Endodermal cell (in vitro differentiated cells): ENCODE measurements around the gene HYAL2. TPM values are rescaled to one million over a fixed set of nuclear protein-coding genes. Genes with fewer than 3 reads are reported as not detected.

Experiments
- DNase-seq: peaks from one replicate; pipeline ENCODE4 v3.0.0-alpha.2; 2017
- H3K27ac ChIP-seq: 2 replicates; pipeline ENCODE4 v1.5.1; 2013; ENCODE audit warnings: mild to moderate bottlenecking, low read depth, low read length, moderate library complexity
- H3K27me3 ChIP-seq: 2 replicates; pipeline ENCODE4 v1.6.1; 2013; ENCODE audit warnings: mild to moderate bottlenecking, low read length, moderate library complexity; ENCODE audit not compliant: insufficient read depth, control insufficient read depth, poor library complexity, severe bottlenecking
- H3K36me3 ChIP-seq: 2 replicates; pipeline ENCODE4 v1.7.0; 2013; ENCODE audit warnings: mild to moderate bottlenecking, low read length, moderate library complexity; ENCODE audit not compliant: control insufficient read depth, insufficient read depth
- H3K4me1 ChIP-seq: one replicate; pipeline ENCODE4 v1.7.0; 2013; ENCODE audit warnings: low read length; ENCODE audit not compliant: control insufficient read depth, insufficient read depth
- H3K4me3 ChIP-seq: 2 replicates; pipeline ENCODE4 v1.5.1; 2013; ENCODE audit warnings: mild to moderate bottlenecking, low read length, moderate library complexity
- H3K9ac ChIP-seq: 2 replicates; pipeline ENCODE4 v1.6.1; 2013; ENCODE audit warnings: mild to moderate bottlenecking, low read length, moderate library complexity; ENCODE audit not compliant: poor library complexity, severe bottlenecking; ENCODE audit errors: extremely low read depth
- H3K9me3 ChIP-seq: 2 replicates; pipeline ENCODE4 v1.6.1; 2013; ENCODE audit warnings: mild to moderate bottlenecking, low read length, moderate library complexity; ENCODE audit not compliant: control insufficient read depth
- H3K27ac Mint-ChIP-seq: 2 replicates; pipeline ENCODE4 v1.8.0; 2020; ENCODE audit warnings: mixed read lengths
- H3K27me3 Mint-ChIP-seq: 2 replicates; pipeline ENCODE4 v1.8.0; 2021; ENCODE audit warnings: mild to moderate bottlenecking, mixed read lengths; ENCODE audit not compliant: insufficient read depth
- H3K36me3 Mint-ChIP-seq: 2 replicates; pipeline ENCODE4 v1.8.0; 2020; ENCODE audit warnings: low read depth, mixed read lengths
- H3K4me1 Mint-ChIP-seq: 2 replicates; pipeline ENCODE4 v1.8.0; 2020; ENCODE audit warnings: mixed read lengths
- H3K4me3 Mint-ChIP-seq: 2 replicates; pipeline ENCODE4 v1.8.0; 2020; ENCODE audit warnings: mild to moderate bottlenecking, moderate library complexity, mixed read lengths
- H3K9me3 Mint-ChIP-seq: 2 replicates; pipeline ENCODE4 v1.8.0; 2020; ENCODE audit warnings: mild to moderate bottlenecking, mixed read lengths
- CTCF ChIP-seq: fragments of 200-600 bp; sonication (generic); conservative IDR thresholded peaks from 2 replicates; pipeline ENCODE4 v1.5.0; 2021; ENCODE audit warnings: antibody characterized with exemption, mild to moderate bottlenecking
- WGBS, 2 experiments: methylation state at CpG; one replicate each; pipeline versions ENCODE4 v1.1.5 to v1.1.7; 2013; ENCODE audit warnings: missing lambda C conversion rate in 2 of 2, mixed read lengths in 1 of 2; ENCODE audit not compliant: insufficient coverage in 1 of 2, insufficient read length in 1 of 2; 5-methylcytosine and 5-hydroxymethylcytosine counted together
- total RNA-seq, 2 donors: library from RNA; stranded (reverse); fragmentation: NEBNext Ultra II Directional in 1 of 2; extraction: Animal tissue kit (Norgen Biotek cat#: 25700) in 1 of 2; gene quantifications; 2 replicates in 1 of 2; 3 replicates in 1 of 2; pipeline ENCODE4 v1.2.1, GENCODE V29; 2021

The HYAL2 gene
- total RNA-seq, 2 donors from 2014 or later = 55.3 to 61.1 TPM

- Histone ChIP-seq H3K9me3 (no peaks in the 10 kb centered on the region), H3K4me3 (no peak overlapping the region), H3K36me3 (peaks cover 29% of the 10 kb centered on the region), H3K27ac (no peak overlapping the region), H3K9ac (no peak overlapping the region), H3K4me1 (no peaks in the 10 kb centered on the region), H3K27me3 (no peaks in the 10 kb centered on the region)
- no peak for DNase-seq
- H3K4me3 Mint-ChIP-seq = no peak overlapping the region
- H3K27me3 Mint-ChIP-seq = no peaks in the 10 kb centered on the region
- no peak overlapping the region for H3K27ac Mint-ChIP-seq
- TF ChIP-seq CTCF = no peak
- H3K36me3 Mint-ChIP-seq = peaks cover 30% of the 10 kb centered on the region
- WGBS, 2 experiments = 96 to 97% methylated on average over 5 to 6 of the region's 6 CpGs
- no peaks in the 10 kb centered on the region for H3K9me3 Mint-ChIP-seq
- peaks cover 11% of the 10 kb centered on the region for H3K4me1 Mint-ChIP-seq
These were observed 33.4 kb downstream of the HYAL2 start for GRCh38 chr3:50289130-50289529.

GRCh38 chr3:50288387-50289007, 34.0 kb downstream of the HYAL2 start:
- peaks cover 30% of the 10 kb centered on the region for H3K36me3 Mint-ChIP-seq
- Histone ChIP-seq H3K9ac (no peak overlapping the region), H3K4me3 (no peak overlapping the region), H3K27me3 (no peaks in the 10 kb centered on the region), H3K4me1 (no peaks in the 10 kb centered on the region), H3K9me3 (no peaks in the 10 kb centered on the region), H3K36me3 (peaks cover 29% of the 10 kb centered on the region), H3K27ac (no peak overlapping the region)
- H3K9me3 Mint-ChIP-seq = no peaks in the 10 kb centered on the region
- TF ChIP-seq CTCF = no peak
- no peak overlapping the region for H3K4me3 Mint-ChIP-seq
- peak; percentile 33 for DNase-seq
- WGBS, 2 experiments = 95 to 98% methylated on average over 23 of the region's 23 CpGs
- H3K27ac Mint-ChIP-seq = no peak overlapping the region
- peaks cover 11% of the 10 kb centered on the region for H3K4me1 Mint-ChIP-seq
- no peaks in the 10 kb centered on the region for H3K27me3 Mint-ChIP-seq

GRCh38 chr3:50287262-50287661, 35.3 kb downstream of the HYAL2 start:
- H3K4me1 ChIP-seq = no peaks in the 10 kb centered on the region
- no peaks in the 10 kb centered on the region for H3K9me3 ChIP-seq
- Mint-ChIP-seq H3K4me1 (peaks cover 5% of the 10 kb centered on the region), H3K27me3 (peaks cover 1% of the 10 kb centered on the region), H3K27ac (no peak overlapping the region), H3K36me3 (peaks cover 30% of the 10 kb centered on the region), H3K4me3 (no peak overlapping the region), H3K9me3 (no peaks in the 10 kb centered on the region)
- H3K27me3 ChIP-seq = no peaks in the 10 kb centered on the region
- TF ChIP-seq CTCF = no peak
- H3K4me3 ChIP-seq = no peak overlapping the region
- WGBS, 2 experiments = 86 to 98% methylated on average over 1 of the region's 1 CpG
- H3K9ac ChIP-seq = no peak overlapping the region
- no peak overlapping the region for H3K27ac ChIP-seq
- DNase-seq = no peak
- H3K36me3 ChIP-seq = peaks cover 29% of the 10 kb centered on the region
